HG02763 (cell line): Measurements from ENCODE around the gene NRL.

Source experiments
- ATAC-seq: cut with Tn5 transposase; IDR thresholded peaks from one replicate; pipeline ENCODE4 v1.9.1; 2021; ENCODE audit warnings: mild to moderate bottlenecking, moderate library complexity; ENCODE audit not compliant: unreplicated experiment

The NRL gene

DNA sequence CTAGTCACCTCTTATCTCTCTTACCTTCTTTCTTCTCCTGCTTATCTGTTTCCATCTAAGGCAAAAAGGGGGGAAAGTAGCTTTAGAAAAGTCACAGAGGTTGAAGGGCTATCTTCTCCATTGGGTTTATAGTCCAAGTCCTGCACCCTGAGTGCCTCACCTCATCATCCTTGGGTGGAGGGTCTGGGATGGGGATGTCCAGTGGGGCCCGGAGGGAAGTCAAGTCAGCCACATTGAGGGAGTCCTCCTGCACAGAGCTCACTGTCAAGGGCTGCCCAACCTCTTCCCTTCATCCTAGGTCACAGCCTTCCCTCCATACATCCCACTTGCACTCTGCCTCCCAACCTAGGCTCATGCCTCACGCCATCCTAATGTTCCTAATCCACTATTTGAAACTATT lies 30.5 kb upstream of the NRL start:
- no peak for ATAC-seq

GRCh38 chr14:24144451-24144850 lies 29.7 kb upstream of the NRL start:
- ATAC-seq = no peak

DNA sequence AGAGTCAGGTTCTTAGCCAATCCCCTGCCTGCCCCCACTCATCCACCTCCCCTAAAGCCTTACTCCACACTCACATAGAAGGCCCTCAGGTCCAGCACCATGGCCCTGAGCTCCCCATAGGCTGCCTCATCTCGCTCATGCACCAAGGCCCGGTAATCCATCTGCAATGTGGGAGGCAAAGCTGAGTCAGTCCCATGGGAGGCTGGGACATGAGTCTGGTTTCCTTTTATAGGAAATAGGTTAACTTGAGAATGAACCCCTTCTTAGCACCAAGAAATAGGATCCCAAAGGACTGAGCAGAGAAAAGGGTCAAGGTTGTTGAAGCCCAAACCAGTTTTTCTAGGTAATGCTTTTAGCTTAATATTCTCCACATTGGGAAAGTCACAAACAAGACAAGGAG lies 28.8 kb upstream of the NRL start:
- no peak for ATAC-seq

GRCh38 chr14:24141097-24141880 lies 26.5 kb upstream of the NRL start, which contains the start of gene EMC9:
Gene EMC9 (minus strand): TSS chr14:24141591. CDS start chr14:24141304, 287 bp downstream.
- ATAC-seq = peak; percentile 83

DNA sequence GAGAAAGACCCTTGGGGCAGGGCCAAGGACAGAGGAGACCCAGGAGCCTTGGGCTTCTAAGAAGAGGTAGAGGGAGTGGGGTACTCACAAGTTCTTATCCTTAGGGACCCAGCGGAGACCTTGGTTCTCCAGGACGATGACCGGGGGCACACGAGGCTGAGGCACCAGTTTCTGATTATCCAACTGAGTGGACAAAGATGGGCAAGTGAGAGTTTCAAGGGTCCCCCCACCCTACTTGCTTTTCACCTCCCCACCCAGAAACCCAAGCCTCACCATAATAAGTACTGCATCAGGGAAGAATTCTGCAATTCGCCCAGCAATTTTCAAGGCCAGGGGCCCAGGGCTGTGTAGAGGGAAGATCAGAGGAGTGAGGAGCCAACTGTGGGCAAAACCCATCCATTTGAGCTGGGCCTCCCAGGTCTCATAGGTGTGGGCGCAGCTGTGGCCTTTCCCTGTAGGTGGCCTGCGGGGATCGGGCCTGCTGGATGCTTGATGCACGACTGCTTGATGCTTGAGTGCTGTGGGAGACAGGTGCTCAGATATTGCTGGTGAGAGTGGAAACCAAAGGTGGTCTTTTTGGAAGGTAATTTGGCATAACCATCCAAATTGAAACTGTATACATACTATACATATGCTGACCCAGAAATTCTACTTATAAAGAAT lies 24.7 kb upstream of the NRL start:
- no peak for ATAC-seq

- no peak for ATAC-seq
Measured at GRCh38 chr14:24138396-24139271, 23.9 kb upstream of the NRL start.

DNA sequence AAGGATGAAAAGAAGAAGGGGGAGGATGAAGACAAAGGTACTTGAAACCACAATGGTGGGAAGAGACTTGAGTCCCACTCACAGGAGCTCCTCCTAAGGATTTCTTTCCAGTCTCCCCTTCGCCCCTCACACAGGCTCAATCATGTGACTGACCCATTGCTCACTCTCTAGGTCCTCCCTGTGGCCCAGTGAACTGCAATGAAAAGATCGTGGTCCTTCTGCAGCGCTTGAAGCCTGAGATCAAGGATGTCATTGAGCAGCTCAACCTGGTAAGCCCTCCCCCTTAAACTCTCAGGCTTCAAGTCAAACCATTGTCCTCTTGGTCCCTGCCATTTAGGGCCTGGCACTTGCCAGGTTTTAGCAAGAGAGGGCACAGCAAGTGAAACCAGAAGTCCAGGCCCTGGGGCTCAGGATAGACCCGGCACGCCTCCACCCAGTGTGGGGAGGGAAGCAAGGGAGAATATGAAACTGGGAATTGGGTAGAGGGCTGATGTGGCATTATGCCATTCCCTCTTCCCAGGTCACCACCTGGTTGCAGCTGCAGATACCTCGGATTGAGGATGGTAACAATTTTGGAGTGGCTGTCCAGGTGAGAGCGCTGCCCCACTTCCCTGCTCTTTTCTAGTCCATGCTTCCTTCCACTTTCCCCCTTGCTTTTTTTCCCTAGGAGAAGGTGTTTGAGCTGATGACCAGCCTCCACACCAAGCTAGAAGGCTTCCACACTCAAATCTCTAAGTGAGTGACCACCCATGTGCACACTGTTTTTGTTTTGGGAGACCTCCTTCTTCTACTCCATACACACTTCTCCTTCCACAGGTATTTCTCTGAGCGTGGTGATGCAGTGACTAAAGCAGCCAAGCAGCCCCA lies 23.0 kb upstream of the NRL start:
- ATAC-seq = no peak

GRCh38 chr14:24136684-24137528 lies 22.2 kb upstream of the NRL start:
- ATAC-seq = no peak

DNA sequence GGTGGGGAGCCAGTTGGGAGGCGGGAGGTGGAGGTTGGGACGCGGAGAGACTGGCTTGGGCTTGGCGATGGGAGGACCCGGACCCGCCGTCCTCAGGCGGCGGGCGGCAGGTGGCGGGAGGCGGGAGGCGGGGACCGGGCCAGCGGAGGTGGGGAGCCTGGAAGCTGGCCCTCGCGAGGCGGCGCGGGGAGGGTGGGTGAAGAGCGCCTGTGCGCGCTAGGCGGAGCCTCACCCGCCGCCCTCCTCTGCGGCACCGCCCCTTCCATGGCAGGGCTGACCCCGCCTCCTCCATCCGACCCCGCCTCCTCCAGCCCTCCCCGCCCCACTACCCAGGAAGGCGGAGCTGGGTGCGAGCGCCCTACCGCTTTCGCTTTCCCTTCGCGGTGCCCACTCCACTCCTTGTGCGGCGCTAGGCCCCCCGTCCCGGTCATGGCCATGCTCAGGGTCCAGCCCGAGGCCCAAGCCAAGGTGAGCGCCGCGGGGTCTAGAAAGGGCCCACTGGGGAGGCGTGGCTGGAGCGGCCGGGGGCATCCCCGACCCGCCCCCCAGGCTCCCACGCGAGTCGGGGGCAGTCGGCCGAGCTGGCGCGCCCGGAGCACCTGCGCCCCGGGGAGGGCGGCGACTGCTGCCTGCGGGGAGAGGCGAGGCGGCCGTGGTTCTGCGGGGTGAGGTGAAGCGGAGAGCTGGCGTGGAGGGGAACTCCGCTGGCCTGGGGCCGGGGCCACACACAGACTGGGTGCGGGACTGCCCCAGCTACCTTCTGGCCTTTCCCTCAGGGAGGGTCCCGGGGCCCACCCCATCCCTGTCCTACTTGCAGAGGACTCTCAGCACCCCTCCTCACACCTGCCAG lies 21.3 kb upstream of the NRL start, which contains the start of gene PSME1:
Gene PSME1 (plus strand): TSS at position 361 of the 850 bp plus-strand sequence. CDS start 69 bp downstream, at position 430.
- ATAC-seq = peak; percentile 85

DNA sequence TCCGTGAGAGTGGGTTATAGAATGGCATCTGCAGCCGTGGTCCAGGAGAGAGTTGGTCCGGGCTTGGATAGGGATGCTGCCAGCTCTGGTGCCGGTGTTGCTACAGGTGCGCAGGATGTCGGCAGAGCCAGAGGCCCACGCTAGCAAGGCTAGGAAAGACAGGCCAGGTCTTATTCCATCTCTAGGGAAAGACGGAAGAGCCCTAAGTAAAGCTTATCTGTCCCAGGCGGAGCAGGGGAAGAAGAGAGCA lies 20.8 kb upstream of the NRL start:
- ATAC-seq = no peak

DNA sequence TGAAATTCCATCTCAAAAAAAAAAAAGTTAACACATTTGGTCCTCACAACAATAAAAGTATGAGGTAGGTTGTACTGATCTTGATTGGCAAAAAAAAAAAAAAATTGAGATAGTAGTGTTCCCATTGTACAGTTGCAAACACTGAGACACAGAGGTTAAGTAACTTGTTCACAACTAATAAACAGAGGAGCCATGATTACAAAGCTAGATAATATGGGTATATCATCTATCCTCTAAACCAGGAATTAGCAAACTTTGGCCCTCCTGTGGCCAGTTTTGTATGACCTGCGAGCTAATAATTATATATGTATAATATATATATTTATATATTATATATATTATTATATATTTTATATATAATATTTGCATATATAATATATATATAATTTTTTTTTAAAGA lies 19.0 kb upstream of the NRL start:
- no peak for ATAC-seq

GRCh38 chr14:24132976-24133375 lies 18.2 kb upstream of the NRL start:
- ATAC-seq = no peak

DNA sequence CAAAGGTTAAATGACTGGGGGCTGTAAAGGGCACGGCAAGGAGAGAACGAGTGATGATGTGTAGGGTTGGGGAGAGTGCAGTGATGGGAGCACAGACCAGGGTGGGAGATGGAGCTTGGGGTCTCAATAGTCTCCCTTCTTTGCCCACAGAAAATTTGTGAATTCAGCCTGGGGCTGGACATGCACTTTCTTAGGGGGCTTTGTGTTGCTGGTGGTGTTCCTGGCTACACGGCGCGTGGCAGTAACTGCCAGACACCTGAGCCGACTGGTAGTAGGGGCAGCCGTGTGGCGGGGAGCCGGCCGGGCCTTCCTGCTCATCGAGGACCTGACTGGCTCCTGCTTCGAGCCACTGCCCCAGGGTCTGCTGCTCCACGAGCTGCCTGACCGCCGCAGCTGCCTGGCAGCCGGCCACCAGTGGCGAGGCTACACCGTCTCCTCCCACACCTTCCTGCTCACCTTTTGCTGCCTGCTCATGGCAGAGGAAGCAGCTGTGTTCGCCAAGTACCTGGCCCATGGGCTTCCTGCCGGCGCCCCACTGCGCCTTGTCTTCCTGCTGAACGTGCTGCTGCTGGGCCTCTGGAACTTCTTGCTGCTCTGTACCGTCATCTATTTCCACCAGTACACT lies 17.4 kb upstream of the NRL start:
- ATAC-seq = no peak

- ATAC-seq = no peak
Measured at GRCh38 chr14:24131549-24131966, 16.8 kb upstream of the NRL start.

GRCh38 chr14:24130717-24131548 lies 16.2 kb upstream of the NRL start:
- no peak for ATAC-seq

DNA sequence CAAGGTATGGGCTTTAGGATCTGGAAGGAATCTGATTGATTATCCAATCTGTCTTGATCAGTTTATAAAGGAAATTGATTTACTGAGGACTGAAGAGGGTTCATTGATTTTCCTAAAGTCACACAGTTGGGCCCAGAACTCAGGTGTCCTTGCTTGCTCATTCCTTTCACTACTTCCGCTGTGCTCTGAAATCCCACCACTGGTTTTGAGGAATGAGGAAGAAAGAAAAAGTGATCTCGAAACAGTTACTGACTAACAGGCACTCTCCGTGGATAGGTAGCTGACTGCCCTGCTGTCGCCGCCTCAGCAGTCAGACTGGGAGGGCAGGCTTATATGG lies 15.6 kb upstream of the NRL start, which contains the start of gene FITM1:
Gene FITM1 (plus strand): TSS at position 280 of the 337 bp plus-strand sequence. CDS start 905 bp downstream, outside the sequence.
- no peak for ATAC-seq

GRCh38 chr14:24129410-24129998 lies 14.8 kb upstream of the NRL start:
- ATAC-seq = no peak
